HG02970 (cell line): Measurements from ENCODE around the gene CREBL2.
"Not testable (repeated sequence)": the region's sequence is repeated elsewhere in the genome, so short reads cannot be mapped to it uniquely, and the experiment has no call there.

Experiments used
- ATAC-seq: cut with Tn5 transposase; IDR thresholded peaks from one replicate; pipeline ENCODE4 v1.9.1; 2021; ENCODE audit warnings: mild to moderate bottlenecking, moderate library complexity, moderate number of reproducible peaks; ENCODE audit not compliant: unreplicated experiment, low FRiP score

CREBL2 gene

GRCh38 chr12:12628013-12628412 lies 16.3 kb downstream of the CREBL2 start:
- no peak for ATAC-seq

GRCh38 chr12:12630850-12631249 lies 19.2 kb downstream of the CREBL2 start:
- ATAC-seq, result no peak

GRCh38 chr12:12635651-12636050 lies 24.0 kb downstream of the CREBL2 start:
- ATAC-seq, result no peak

- no peak for ATAC-seq
Measured at GRCh38 chr12:12636641-12637040, 25.0 kb downstream of the CREBL2 start.

GRCh38 chr12:12639995-12640394 lies 28.3 kb downstream of the CREBL2 start:
- ATAC-seq, result not testable (repeated sequence)

- no peak for ATAC-seq
Measured at GRCh38 chr12:12641650-12642049, 30.0 kb downstream of the CREBL2 start.

GRCh38 chr12:12642916-12643315 lies 31.2 kb downstream of the CREBL2 start:
- ATAC-seq, result no peak

- no peak for ATAC-seq
Measured at GRCh38 chr12:12645485-12645884, 33.8 kb downstream of the CREBL2 start.

- ATAC-seq, result not testable (repeated sequence)
Measured at GRCh38 chr12:12645968-12646367, 34.3 kb downstream of the CREBL2 start.

- ATAC-seq, result no peak
Measured at GRCh38 chr12:12646483-12647072, 34.9 kb downstream of the CREBL2 start.

- ATAC-seq, result no peak
Measured at GRCh38 chr12:12648284-12648683, 36.6 kb downstream of the CREBL2 start.

GRCh38 chr12:12648951-12649650 lies 37.4 kb downstream of the CREBL2 start:
- no peak for ATAC-seq

- no peak for ATAC-seq
Measured at GRCh38 chr12:12651752-12652151, 40.1 kb downstream of the CREBL2 start.

- not testable (repeated sequence) for ATAC-seq
Measured at GRCh38 chr12:12652704-12653103, 41.0 kb downstream of the CREBL2 start.

- ATAC-seq, result no peak
Measured at GRCh38 chr12:12653922-12654321, 42.2 kb downstream of the CREBL2 start.

GRCh38 chr12:12654691-12655460 lies 43.2 kb downstream of the CREBL2 start:
- no peak for ATAC-seq

GRCh38 chr12:12660201-12660600 lies 48.5 kb downstream of the CREBL2 start:
- no peak for ATAC-seq

- no peak for ATAC-seq
Measured at GRCh38 chr12:12661086-12661856, 49.6 kb downstream of the CREBL2 start.

GRCh38 chr12:12663644-12664294 lies 52.1 kb downstream of the CREBL2 start:
- no peak for ATAC-seq

GRCh38 chr12:12665194-12665593 lies 53.5 kb downstream of the CREBL2 start:
- no peak for ATAC-seq
